ENCODE measurements around the gene PHF21A. TPM values are rescaled to one million over a fixed set of nuclear protein-coding genes. Genes with fewer than 3 reads are reported as not detected.

Gene PHF21A
- total and polyA plus RNA-seq, 10 of the 15 experiments (the other 5 are each of a cell fraction or from before 2014, with no cell fraction given): 2.6 to 37.2 (median 16.0) TPM

DNA sequence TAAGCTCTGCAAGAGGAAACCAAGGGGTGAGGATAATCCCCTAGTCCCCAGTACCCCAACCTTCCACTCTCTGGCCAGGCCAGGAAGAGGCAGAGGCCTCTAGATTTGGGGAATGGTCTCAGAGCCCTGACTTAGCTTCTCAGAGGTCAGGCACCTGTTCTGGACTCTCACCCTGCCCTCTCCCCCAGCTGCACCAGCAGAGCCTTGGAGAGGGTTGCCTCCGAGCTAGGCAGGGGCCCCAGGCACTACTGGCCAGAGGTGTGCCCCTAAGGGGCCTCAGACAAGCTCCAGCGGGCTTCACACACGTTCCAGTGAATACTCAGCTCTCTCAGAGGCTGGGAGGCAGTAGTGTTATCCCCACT, 222.2 kb downstream of the PHF21A start:
- no TSS peak for BruUV-seq (replicated peaks)
- TF ChIP-seq NR2C1 (IDR thresholded peaks at IDR 0.05) (no peak), RFX5 (IDR thresholded peaks at IDR 0.05; ENCODE audit: low read depth, low read length) (no peak), PAX8 (IDR thresholded peaks at IDR 0.05) (no peak), GABPA (IDR thresholded peaks at IDR 0.05; ENCODE audit: low read depth) (no peak), CHD4 (IDR thresholded peaks at IDR 0.05) (no peak), IKZF1 (conservative IDR thresholded peaks at IDR 0.05) (no peak), SMC3 (IDR thresholded peaks at IDR 0.05; ENCODE audit: borderline replicate concordance, low read length) (no peak), TARDBP (IDR thresholded peaks at IDR 0.05; ENCODE audit: borderline replicate concordance) (no peak), NFXL1 (IDR thresholded peaks at IDR 0.05; ENCODE audit: borderline replicate concordance) (no peak), ZNF274 (IDR thresholded peaks at IDR 0.05; ENCODE audit: insufficient read depth, insufficient read length) (no peak), STAT1 (conservative IDR thresholded peaks at IDR 0.05) (no peak)
- TF ChIP-seq, protein P1, sequence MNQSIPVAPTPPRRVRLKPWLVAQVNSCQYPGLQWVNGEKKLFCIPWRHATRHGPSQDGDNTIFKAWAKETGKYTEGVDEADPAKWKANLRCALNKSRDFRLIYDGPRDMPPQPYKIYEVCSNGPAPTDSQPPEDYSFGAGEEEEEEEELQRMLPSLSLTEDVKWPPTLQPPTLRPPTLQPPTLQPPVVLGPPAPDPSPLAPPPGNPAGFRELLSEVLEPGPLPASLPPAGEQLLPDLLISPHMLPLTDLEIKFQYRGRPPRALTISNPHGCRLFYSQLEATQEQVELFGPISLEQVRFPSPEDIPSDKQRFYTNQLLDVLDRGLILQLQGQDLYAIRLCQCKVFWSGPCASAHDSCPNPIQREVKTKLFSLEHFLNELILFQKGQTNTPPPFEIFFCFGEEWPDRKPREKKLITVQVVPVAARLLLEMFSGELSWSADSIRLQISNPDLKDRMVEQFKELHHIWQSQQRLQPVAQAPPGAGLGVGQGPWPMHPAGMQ (IDR thresholded peaks at IDR 0.05; ENCODE audit: borderline replicate concordance): no peak
- TF ChIP-seq, protein P2, sequence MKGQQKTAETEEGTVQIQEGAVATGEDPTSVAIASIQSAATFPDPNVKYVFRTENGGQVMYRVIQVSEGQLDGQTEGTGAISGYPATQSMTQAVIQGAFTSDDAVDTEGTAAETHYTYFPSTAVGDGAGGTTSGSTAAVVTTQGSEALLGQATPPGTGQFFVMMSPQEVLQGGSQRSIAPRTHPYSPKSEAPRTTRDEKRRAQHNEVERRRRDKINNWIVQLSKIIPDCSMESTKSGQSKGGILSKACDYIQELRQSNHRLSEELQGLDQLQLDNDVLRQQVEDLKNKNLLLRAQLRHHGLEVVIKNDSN (IDR thresholded peaks at IDR 0.05; ENCODE audit: borderline replicate concordance, extremely low read length, insufficient read depth, low read depth, low read length): no peak
- TF ChIP-seq, protein P3, sequence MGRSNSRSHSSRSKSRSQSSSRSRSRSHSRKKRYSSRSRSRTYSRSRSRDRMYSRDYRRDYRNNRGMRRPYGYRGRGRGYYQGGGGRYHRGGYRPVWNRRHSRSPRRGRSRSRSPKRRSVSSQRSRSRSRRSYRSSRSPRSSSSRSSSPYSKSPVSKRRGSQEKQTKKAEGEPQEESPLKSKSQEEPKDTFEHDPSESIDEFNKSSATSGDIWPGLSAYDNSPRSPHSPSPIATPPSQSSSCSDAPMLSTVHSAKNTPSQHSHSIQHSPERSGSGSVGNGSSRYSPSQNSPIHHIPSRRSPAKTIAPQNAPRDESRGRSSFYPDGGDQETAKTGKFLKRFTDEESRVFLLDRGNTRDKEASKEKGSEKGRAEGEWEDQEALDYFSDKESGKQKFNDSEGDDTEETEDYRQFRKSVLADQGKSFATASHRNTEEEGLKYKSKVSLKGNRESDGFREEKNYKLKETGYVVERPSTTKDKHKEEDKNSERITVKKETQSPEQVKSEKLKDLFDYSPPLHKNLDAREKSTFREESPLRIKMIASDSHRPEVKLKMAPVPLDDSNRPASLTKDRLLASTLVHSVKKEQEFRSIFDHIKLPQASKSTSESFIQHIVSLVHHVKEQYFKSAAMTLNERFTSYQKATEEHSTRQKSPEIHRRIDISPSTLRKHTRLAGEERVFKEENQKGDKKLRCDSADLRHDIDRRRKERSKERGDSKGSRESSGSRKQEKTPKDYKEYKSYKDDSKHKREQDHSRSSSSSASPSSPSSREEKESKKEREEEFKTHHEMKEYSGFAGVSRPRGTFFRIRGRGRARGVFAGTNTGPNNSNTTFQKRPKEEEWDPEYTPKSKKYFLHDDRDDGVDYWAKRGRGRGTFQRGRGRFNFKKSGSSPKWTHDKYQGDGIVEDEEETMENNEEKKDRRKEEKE (IDR thresholded peaks at IDR 0.05): no peak
- RAD21 ChIA-PET (ENCODE audit: unreplicated experiment): interaction anchor here (2.0 kb wide), 1 partner anchor 19 kb away, joined by 5 read pairs; the partner anchor contains the start of gene PEX16
- no peak overlapping the region for H3K4me2 ChIP-seq (ENCODE audit: control insufficient read depth, insufficient read depth)
- H3K27me3 ChIP-seq (replicated peaks in 1 of 2; ENCODE audit: control insufficient read depth in 2 of 2, insufficient read depth in 2 of 2, low read length in 1 of 2): peaks cover 3 to 10% of the 10 kb centered on the region in 2 experiments; a peak in 3 of 4 replicates
- in situ Hi-C loops (cut with MboI) (no loop called here), intact Hi-C loops (cut with micrococcal nuclease; ENCODE audit: unreplicated experiment) (no loop called here)
- no peaks in the 10 kb centered on the region for H3K79me2 ChIP-seq (ENCODE audit: control insufficient read depth, insufficient read depth, low read length)
- POLR2A ChIA-PET: interaction anchor here (0.5 kb wide), 1 partner anchor 37 kb away, joined by 5 read pairs; no protein-coding TSS in a partner anchor
- H3K9me3 ChIP-seq (replicated peaks; ENCODE audit: control insufficient read depth, insufficient read depth, low read length): no peaks in the 10 kb centered on the region
- no peak for FAIRE-seq
- H3K4me1 ChIP-seq (ENCODE audit: control insufficient read depth, insufficient read depth, low read length): no peaks in the 10 kb centered on the region
- CTCF ChIA-PET: interaction anchor here (1.2 kb wide), 1 partner anchor 53 kb away, joined by 4 read pairs; no protein-coding TSS in a partner anchor
- 0% methylated on average over 3 of the region's 3 CpGs for WGBS (ENCODE audit: insufficient coverage, insufficient replicate concordance, low lambda C conversion rate, missing lambda C conversion rate)
- no peaks in the 10 kb centered on the region; the same call in 1 of the 2 replicates for H4K20me1 ChIP-seq (ENCODE audit: control insufficient read depth, insufficient read depth)
- H3K36me3 ChIP-seq (ENCODE audit: control insufficient read depth in 2 of 2, insufficient read depth in 2 of 2, low read length in 1 of 2): no peaks in the 10 kb centered on the region
- DNase-seq (ENCODE audit: low read depth, low spot score): no peak
- H3K4me3 ChIP-seq: no peak overlapping the region
- H3K9ac ChIP-seq (ENCODE audit: control insufficient read depth, insufficient read depth, low read length): no peak overlapping the region
- H3K27ac ChIP-seq (ENCODE audit: control insufficient read depth, insufficient read depth): no peak overlapping the region
- no peak for ATAC-seq
- no peak overlapping the region for H2AFZ ChIP-seq (ENCODE audit: control insufficient read depth, low read depth, low read length)
- SMC1A ChIA-PET (ENCODE audit: uncharacterized antibody, unreplicated experiment): interaction anchor here (1.3 kb wide), 1 partner anchor 9 kb away, joined by 3 read pairs; no protein-coding TSS in a partner anchor

All from GM12878 (cell line).